ENCODE measurements around the gene FEN1. TPM values are rescaled to one million over a fixed set of nuclear protein-coding genes. Genes with fewer than 3 reads are reported as not detected.

FEN1 gene
- total and polyA plus RNA-seq, 2 donors (not counting 1 experiment from before 2014, with no cell fraction given): 3.8 to 14.0 TPM

DNA sequence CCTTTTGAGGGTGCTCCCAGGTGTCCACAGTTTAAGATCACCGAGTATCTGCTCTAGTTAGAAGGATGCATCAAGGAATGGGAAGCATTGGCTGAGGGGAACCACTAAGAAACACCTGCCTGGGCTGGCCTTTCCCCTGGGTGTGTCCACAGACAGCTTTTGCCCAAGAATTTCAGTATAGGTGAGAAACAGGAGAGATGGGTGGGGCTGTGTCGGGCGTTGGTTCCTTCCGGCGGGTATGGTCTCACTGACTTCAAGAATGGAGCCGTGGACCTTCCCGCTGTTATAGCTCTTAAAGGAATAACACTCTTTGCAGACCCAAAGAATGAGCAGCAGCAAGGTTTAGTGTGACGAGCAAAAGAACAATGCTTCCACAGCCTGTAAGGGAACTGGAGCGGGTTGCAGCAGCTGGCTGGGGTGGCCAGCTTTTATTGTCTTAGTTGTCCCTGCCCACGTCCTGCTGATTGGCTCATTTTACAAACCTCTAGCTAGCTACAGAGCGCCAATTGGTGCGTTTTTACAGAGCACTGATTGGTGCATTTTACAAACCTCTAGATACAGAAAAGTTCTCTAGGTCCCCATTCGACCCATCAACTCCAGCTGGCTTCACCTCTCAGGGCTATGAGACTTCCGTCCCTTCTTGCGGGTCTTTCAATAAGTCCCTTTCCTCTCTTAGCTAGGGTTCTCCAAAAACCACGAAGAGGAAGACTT lies 21.7 kb downstream of the FEN1 start:
- Histone ChIP-seq H4K20me1 (ENCODE audit: control insufficient read depth, extremely low read depth, insufficient read depth, low read length) (no peaks in the 10 kb centered on the region), H3K27me3 (ENCODE audit: control insufficient read depth, insufficient read depth, low read length) (no peaks in the 10 kb centered on the region), H3K4me3 (replicated peaks in 1 of 4; ENCODE audit: control extremely low read depth in 1 of 4, insufficient read depth in 1 of 4, low read depth in 3 of 4, low read length in 4 of 4) (peak overlapping the region; percentile 34 to 81 (median 68)), H3K79me2 (ENCODE audit: control insufficient read depth, insufficient read depth, low read length) (peaks cover 11% of the 10 kb centered on the region), H3K27ac (ENCODE audit: insufficient read depth, low read length) (peak overlapping the region; percentile 98), H3K36me3 (ENCODE audit: control insufficient read depth, insufficient read depth, low read length) (peaks cover 21% of the 10 kb centered on the region), H2AFZ (ENCODE audit: low read length) (peak overlapping the region; percentile 3), H3K4me1 (ENCODE audit: control insufficient read depth, extremely low read depth, insufficient read depth, low read length) (peaks cover 3% of the 10 kb centered on the region), H3K9ac (ENCODE audit: insufficient read depth, low read length) (peak overlapping the region; percentile 16), H3K4me2 (ENCODE audit: extremely low read depth, insufficient read depth, low read length) (peak overlapping the region; percentile 42), H3K9me3 (ENCODE audit: control insufficient read depth, insufficient read depth, low read depth, low read length) (no peaks in the 10 kb centered on the region)
- peak; percentile 40 to 43 for DNase-seq (ENCODE audit: low read depth in 2 of 2)
- no peak for TF ChIP-seq EZH2 (IDR thresholded peaks at IDR 0.05; ENCODE audit: low read length, missing control alignments)
- TF ChIP-seq, protein P1, sequence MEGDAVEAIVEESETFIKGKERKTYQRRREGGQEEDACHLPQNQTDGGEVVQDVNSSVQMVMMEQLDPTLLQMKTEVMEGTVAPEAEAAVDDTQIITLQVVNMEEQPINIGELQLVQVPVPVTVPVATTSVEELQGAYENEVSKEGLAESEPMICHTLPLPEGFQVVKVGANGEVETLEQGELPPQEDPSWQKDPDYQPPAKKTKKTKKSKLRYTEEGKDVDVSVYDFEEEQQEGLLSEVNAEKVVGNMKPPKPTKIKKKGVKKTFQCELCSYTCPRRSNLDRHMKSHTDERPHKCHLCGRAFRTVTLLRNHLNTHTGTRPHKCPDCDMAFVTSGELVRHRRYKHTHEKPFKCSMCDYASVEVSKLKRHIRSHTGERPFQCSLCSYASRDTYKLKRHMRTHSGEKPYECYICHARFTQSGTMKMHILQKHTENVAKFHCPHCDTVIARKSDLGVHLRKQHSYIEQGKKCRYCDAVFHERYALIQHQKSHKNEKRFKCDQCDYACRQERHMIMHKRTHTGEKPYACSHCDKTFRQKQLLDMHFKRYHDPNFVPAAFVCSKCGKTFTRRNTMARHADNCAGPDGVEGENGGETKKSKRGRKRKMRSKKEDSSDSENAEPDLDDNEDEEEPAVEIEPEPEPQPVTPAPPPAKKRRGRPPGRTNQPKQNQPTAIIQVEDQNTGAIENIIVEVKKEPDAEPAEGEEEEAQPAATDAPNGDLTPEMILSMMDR (conservative IDR thresholded peaks at IDR 0.05 in 1 of 2, IDR thresholded peaks at IDR 0.05 in 1 of 2; ENCODE audit: low read depth in 1 of 2, low read length in 2 of 2): no peak

DNA sequence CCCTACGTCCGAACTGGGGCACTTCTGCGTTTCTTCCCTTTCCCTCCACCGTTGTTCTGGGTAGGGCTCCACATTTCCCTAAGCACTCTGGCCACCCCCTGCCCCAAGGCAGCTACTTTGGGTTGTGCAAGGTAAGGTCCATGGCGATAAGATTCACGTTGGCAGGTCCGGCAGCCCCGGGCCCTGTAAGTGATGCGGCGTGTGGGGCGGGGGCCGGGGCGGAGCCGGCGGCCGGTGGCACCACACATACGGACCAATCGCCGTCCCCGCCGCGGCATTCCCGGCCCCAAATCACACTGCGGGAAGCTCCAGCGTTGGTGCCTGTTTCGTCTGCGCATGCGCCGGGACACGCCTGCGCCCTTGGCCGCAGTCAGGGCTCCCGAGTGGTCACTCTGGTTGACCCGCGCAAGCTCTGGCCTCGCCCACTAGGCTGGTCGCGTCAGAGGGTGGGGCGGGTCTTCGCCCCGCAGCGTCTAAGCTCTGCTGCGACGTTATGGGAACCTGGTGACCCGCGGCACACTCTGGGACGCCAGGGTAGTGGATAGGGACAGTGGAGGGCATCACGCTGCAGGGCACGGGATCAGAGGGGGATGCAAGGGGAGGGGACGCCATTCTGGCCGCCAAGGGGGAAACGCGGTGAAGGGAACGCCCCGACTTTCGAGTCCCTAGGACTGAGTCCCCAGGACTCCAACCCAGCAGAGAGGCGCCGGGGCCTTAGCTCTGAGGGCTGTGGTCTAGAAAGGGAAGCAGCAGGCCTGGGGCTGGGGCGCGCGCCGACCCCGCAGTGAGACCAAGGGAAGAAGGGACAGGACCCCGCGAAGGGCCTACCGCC lies 22.5 kb downstream of the FEN1 start:
- Histone ChIP-seq H3K36me3 (ENCODE audit: control insufficient read depth, insufficient read depth, low read length) (peaks cover 15% of the 10 kb centered on the region), H3K9ac (ENCODE audit: insufficient read depth, low read length) (peak overlapping the region; percentile 95), H2AFZ (ENCODE audit: low read length) (peak overlapping the region; percentile 3), H3K79me2 (ENCODE audit: control insufficient read depth, insufficient read depth, low read length) (peaks cover 11% of the 10 kb centered on the region), H3K4me2 (ENCODE audit: extremely low read depth, insufficient read depth, low read length) (peak overlapping the region; percentile 42), H3K4me3 (replicated peaks in 1 of 4; ENCODE audit: control extremely low read depth in 1 of 4, insufficient read depth in 1 of 4, low read depth in 3 of 4, low read length in 4 of 4) (peak overlapping the region; percentile 77 to 81 (median 79)), H3K27me3 (ENCODE audit: control insufficient read depth, insufficient read depth, low read length) (no peaks in the 10 kb centered on the region), H3K4me1 (ENCODE audit: control insufficient read depth, extremely low read depth, insufficient read depth, low read length) (peaks cover 4% of the 10 kb centered on the region), H3K27ac (ENCODE audit: insufficient read depth, low read length) (peak overlapping the region; percentile 98), H4K20me1 (ENCODE audit: control insufficient read depth, extremely low read depth, insufficient read depth, low read length) (no peaks in the 10 kb centered on the region), H3K9me3 (ENCODE audit: control insufficient read depth, insufficient read depth, low read depth, low read length) (no peaks in the 10 kb centered on the region)
- TF ChIP-seq, protein P1 (conservative IDR thresholded peaks at IDR 0.05 in 1 of 2, IDR thresholded peaks at IDR 0.05 in 1 of 2; ENCODE audit: low read depth in 1 of 2, low read length in 2 of 2): no peak
- no peak for TF ChIP-seq EZH2 (IDR thresholded peaks at IDR 0.05; ENCODE audit: low read length, missing control alignments)
- peak; percentile 95 to 98 for DNase-seq (ENCODE audit: low read depth in 2 of 2)

Measured in fibroblast of lung (primary cell).